ENCODE measurements around the gene HIVEP2.

DNA sequence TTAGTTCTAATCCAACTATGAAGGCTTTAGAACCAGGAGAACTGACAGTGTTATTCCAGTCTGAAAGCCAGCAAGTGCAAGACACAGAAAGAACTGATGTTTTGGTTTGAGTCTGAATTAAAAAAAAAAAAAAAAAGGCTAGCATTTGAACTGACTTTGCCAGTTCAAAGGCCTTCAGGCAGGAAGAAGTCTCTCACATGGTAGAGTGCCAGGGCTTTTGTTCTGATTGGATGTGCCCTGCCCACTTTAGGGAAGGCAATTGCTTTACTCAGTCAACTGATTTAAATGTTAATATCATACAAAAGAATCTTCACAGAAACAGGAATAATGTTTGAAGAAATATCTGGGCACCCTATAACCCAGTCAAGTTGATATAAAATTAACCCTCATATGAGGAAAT lies 212.2 kb downstream of the HIVEP2 start:
- TF ChIP-seq, protein P1, sequence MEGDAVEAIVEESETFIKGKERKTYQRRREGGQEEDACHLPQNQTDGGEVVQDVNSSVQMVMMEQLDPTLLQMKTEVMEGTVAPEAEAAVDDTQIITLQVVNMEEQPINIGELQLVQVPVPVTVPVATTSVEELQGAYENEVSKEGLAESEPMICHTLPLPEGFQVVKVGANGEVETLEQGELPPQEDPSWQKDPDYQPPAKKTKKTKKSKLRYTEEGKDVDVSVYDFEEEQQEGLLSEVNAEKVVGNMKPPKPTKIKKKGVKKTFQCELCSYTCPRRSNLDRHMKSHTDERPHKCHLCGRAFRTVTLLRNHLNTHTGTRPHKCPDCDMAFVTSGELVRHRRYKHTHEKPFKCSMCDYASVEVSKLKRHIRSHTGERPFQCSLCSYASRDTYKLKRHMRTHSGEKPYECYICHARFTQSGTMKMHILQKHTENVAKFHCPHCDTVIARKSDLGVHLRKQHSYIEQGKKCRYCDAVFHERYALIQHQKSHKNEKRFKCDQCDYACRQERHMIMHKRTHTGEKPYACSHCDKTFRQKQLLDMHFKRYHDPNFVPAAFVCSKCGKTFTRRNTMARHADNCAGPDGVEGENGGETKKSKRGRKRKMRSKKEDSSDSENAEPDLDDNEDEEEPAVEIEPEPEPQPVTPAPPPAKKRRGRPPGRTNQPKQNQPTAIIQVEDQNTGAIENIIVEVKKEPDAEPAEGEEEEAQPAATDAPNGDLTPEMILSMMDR (IDR thresholded peaks at IDR 0.05; ENCODE audit: extremely low read depth in 1 of 2, insufficient read depth in 1 of 2, low read depth in 1 of 2, low read length in 2 of 2) = no peak
- TF ChIP-seq POLR2A (IDR thresholded peaks at IDR 0.05; ENCODE audit: low read depth, low read length) = no peak
